H9 (cell line): Measurements from ENCODE around the gene NPC1. TPM values are rescaled to one million over a fixed set of nuclear protein-coding genes. Genes with fewer than 3 reads are reported as not detected.

Source experiments
- DNase-seq: peaks from one replicate; pipeline ENCODE4 v3.0.0-alpha.2; 2017
- H2AFZ ChIP-seq: one replicate; pipeline ENCODE4 v1.6.1; 2013; ENCODE audit warnings: mild to moderate bottlenecking, low read length, control low read depth, moderate library complexity
- H2AK5ac ChIP-seq: 2 replicates; pipeline ENCODE4 v1.6.1; 2013; ENCODE audit warnings: low read length, control low read depth, mixed read lengths; ENCODE audit not compliant: insufficient read length
- H2BK120ac ChIP-seq: one replicate; pipeline ENCODE4 v1.6.1; 2013; ENCODE audit warnings: low read depth, mild to moderate bottlenecking, low read length, control low read depth, inconsistent platforms; ENCODE audit not compliant: poor library complexity, severe bottlenecking
- H2BK12ac ChIP-seq: 2 replicates; pipeline ENCODE4 v1.6.1; 2013; ENCODE audit warnings: low read length, control low read depth, mixed read lengths, low read depth; ENCODE audit not compliant: insufficient read length
- H2BK15ac ChIP-seq: 2 replicates; pipeline ENCODE4 v1.6.1; 2013; ENCODE audit warnings: low read depth, low read length, control low read depth
- H2BK20ac ChIP-seq: one replicate; pipeline ENCODE4 v1.6.1; 2013; ENCODE audit warnings: low read depth, mild to moderate bottlenecking, low read length, control low read depth, inconsistent platforms; ENCODE audit not compliant: poor library complexity, severe bottlenecking
- H2BK5ac ChIP-seq: 2 replicates; pipeline ENCODE4 v1.6.1; 2013; ENCODE audit warnings: low read length, control low read depth, mixed read lengths; ENCODE audit not compliant: insufficient read length
- H3K14ac ChIP-seq: 2 replicates; pipeline ENCODE4 v1.6.1; 2013; ENCODE audit warnings: low read length, control low read depth; ENCODE audit not compliant: insufficient read depth
- H3K18ac ChIP-seq: 2 replicates; pipeline ENCODE4 v1.6.1; 2013; ENCODE audit warnings: low read depth, mild to moderate bottlenecking, mixed read lengths, low read length, control low read depth; ENCODE audit not compliant: insufficient read length
- H3K23ac ChIP-seq: 2 replicates; pipeline ENCODE4 v1.6.1; 2013; ENCODE audit warnings: low read length, control low read depth, mixed read lengths, low read depth; ENCODE audit not compliant: insufficient read length
- H3K23me2 ChIP-seq: 2 replicates; pipeline ENCODE4 v1.6.1; 2013; ENCODE audit warnings: low read depth, mild to moderate bottlenecking, mixed read lengths, low read length, control low read depth; ENCODE audit not compliant: insufficient read length, poor library complexity, severe bottlenecking
- H3K27ac ChIP-seq: 2 replicates; pipeline ENCODE4 v1.5.1; 2013; ENCODE audit warnings: low read length, control low read depth, mixed read lengths, low read depth; ENCODE audit not compliant: insufficient read length
- H3K27me3 ChIP-seq: 2 replicates; pipeline ENCODE4 v1.6.1; 2013; ENCODE audit warnings: low read length, control low read depth, inconsistent platforms; ENCODE audit not compliant: insufficient read depth
- H3K4ac ChIP-seq: 2 replicates; pipeline ENCODE4 v1.6.1; 2013; ENCODE audit warnings: low read depth, mild to moderate bottlenecking, control low read depth, inconsistent platforms, low read length, moderate library complexity
- H3K4me1 ChIP-seq: 2 replicates; pipeline ENCODE4 v1.6.1; 2013; ENCODE audit warnings: low read length, control low read depth, inconsistent platforms; ENCODE audit not compliant: insufficient read depth
- H3K4me2 ChIP-seq: 2 replicates; pipeline ENCODE4 v1.6.1; 2013; ENCODE audit warnings: low read length, control low read depth, mixed read lengths; ENCODE audit not compliant: insufficient read length, insufficient read depth
- H3K56ac ChIP-seq: 2 replicates; pipeline ENCODE4 v1.6.1; 2013; ENCODE audit warnings: low read depth, mild to moderate bottlenecking, mixed read lengths, low read length, control low read depth; ENCODE audit not compliant: insufficient read length
- H3K79me1 ChIP-seq: 2 replicates; pipeline ENCODE4 v1.6.1; 2013; ENCODE audit warnings: low read depth, mild to moderate bottlenecking, moderate library complexity, low read length, control low read depth, inconsistent platforms; ENCODE audit not compliant: insufficient read depth, poor library complexity, severe bottlenecking
- H3K79me2 ChIP-seq: 2 replicates; pipeline ENCODE4 v1.6.1; 2013; ENCODE audit warnings: low read length, control low read depth, inconsistent platforms; ENCODE audit not compliant: insufficient read depth
- H3K9ac ChIP-seq: 2 replicates; pipeline ENCODE4 v1.6.1; 2013; ENCODE audit warnings: low read length, control low read depth, mixed read lengths; ENCODE audit not compliant: insufficient read length; ENCODE audit errors: extremely low read depth
- H3K9me3 ChIP-seq: one replicate; pipeline ENCODE4 v1.6.1; 2013; ENCODE audit warnings: low read depth, low read length, inconsistent platforms; ENCODE audit not compliant: control insufficient read depth
- H3T11ph ChIP-seq: one replicate; pipeline ENCODE4 v1.6.1; 2013; ENCODE audit warnings: mild to moderate bottlenecking, low read length, control low read depth, inconsistent platforms
- H4K20me1 ChIP-seq: one replicate; pipeline ENCODE4 v1.6.1; 2013; ENCODE audit not compliant: control insufficient read depth, insufficient read length, insufficient read depth
- H4K5ac ChIP-seq: 2 replicates; pipeline ENCODE4 v1.6.1; 2013; ENCODE audit warnings: low read depth, mild to moderate bottlenecking, mixed read lengths, low read length, control low read depth; ENCODE audit not compliant: insufficient read length
- H4K8ac ChIP-seq: replicated peaks from 2 replicates; pipeline ENCODE4 v1.6.1; 2013; ENCODE audit warnings: low read length, control low read depth, mixed read lengths, low read depth; ENCODE audit not compliant: insufficient read length
- H4K91ac ChIP-seq: 2 replicates; pipeline ENCODE4 v1.6.1; 2013; ENCODE audit warnings: low read depth, mild to moderate bottlenecking, moderate library complexity, mixed read lengths, low read length, control low read depth; ENCODE audit not compliant: insufficient read length
- H3K27ac Mint-ChIP-seq, 3 experiments: 2 replicates in 2 of 3; 3 replicates in 1 of 3; pipeline ENCODE4 v1.8.0; 2020 to 2021; ENCODE audit warnings: mixed read lengths in 3 of 3, mild to moderate bottlenecking in 1 of 3, moderate library complexity in 1 of 3
- H3K27me3 Mint-ChIP-seq: 2 replicates; pipeline ENCODE4 v1.8.0; 2021; ENCODE audit warnings: low read depth, mild to moderate bottlenecking, moderate library complexity, mixed read lengths
- H3K36me3 Mint-ChIP-seq, 3 experiments: 2 replicates in 2 of 3; 3 replicates in 1 of 3; pipeline ENCODE4 v1.8.0; 2020 to 2021; ENCODE audit warnings: low read depth in 3 of 3, mixed read lengths in 3 of 3; ENCODE audit not compliant: insufficient read depth in 1 of 3
- H3K4me1 Mint-ChIP-seq, 2 experiments: 2 replicates each; pipeline ENCODE4 v1.8.0; 2020; ENCODE audit warnings: mixed read lengths in 2 of 2
- H3K4me3 Mint-ChIP-seq, 2 experiments: 2 replicates in 1 of 2; 3 replicates in 1 of 2; pipeline ENCODE4 v1.8.0; 2020 to 2021; ENCODE audit warnings: mild to moderate bottlenecking in 2 of 2, mixed read lengths in 2 of 2, moderate library complexity in 1 of 2
- H3K9me3 Mint-ChIP-seq, 2 experiments: 2 replicates in 1 of 2; 3 replicates in 1 of 2; pipeline ENCODE4 v1.8.0; 2020; ENCODE audit warnings: mild to moderate bottlenecking in 2 of 2, mixed read lengths in 2 of 2, moderate library complexity in 1 of 2
- CTCF ChIP-seq: fragments of 200-600 bp; sonication (generic); conservative IDR thresholded peaks from 3 replicates; pipeline ENCODE4 v1.8.0; 2021; ENCODE audit warnings: antibody characterized with exemption, mild to moderate bottlenecking
- WGBS: extraction: QIAGEN DNeasy Blood & Tissue Kit; methylation state at CpG from one replicate; pipeline ENCODE4 v1.1.7; 2013; ENCODE audit warnings: missing lambda C conversion rate, low lambda C conversion rate, mixed read lengths; ENCODE audit not compliant: insufficient read length; ENCODE audit errors: extremely low coverage; 5-methylcytosine and 5-hydroxymethylcytosine counted together
- total RNA-seq: library from RNA; stranded (reverse); gene quantifications from 2 replicates; pipeline ENCODE4 v1.2.1, GENCODE V29; 2021

NPC1 gene
- total RNA-seq, 1 experiment from 2014 or later: 24.2 TPM

DNA sequence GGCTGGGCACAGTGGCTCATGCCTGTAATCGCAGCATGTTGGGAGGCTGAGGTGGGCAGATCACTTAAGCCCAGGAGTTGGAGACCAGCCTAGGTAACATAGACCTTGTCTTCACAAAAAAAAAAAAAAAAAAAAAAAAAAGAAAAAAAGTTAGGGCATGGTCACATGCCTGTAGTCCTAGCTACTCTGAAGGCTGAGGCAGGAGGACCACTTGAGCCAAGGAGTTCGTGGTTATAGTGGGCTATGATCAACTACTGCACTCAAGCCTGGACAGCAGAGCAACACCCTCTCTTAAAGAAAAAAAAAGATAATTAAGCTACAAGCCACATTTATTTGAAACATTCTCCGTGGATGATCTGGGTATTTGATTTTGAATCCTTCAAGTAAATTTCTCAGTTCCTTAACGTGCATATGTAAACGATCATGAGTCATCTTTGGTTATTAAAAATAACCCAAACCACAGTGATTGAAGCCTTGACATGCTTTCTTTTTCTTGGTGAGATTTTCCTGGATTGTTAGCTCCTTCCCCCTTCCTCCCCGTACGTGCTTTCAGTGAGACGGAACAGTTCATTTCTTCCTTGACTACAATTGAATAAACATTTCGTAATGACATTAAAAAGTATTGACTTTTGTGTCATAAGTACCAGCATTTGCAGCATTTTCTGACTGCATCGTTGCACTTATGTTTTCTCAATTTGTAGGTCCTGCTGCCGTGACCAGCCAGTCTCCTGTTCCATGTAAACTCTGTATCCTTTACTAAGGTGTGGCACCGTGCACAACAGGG, 62.7 kb downstream of the NPC1 start:
- Histone ChIP-seq H4K91ac (no peak overlapping the region), H4K5ac (no peak overlapping the region), H3T11ph (no peak overlapping the region), H3K27ac (no peak overlapping the region), H3K9me3 (no peaks in the 10 kb centered on the region), H3K23ac (no peak overlapping the region), H3K4me1 (no peaks in the 10 kb centered on the region), H2BK20ac (no peak overlapping the region), H2BK15ac (no peak overlapping the region), H3K79me1 (no peaks in the 10 kb centered on the region), H3K79me2 (no peaks in the 10 kb centered on the region), H3K4ac (no peak overlapping the region), H2AFZ (no peak overlapping the region), H3K23me2 (no peaks in the 10 kb centered on the region), H3K9ac (no peak overlapping the region), H4K8ac (no peak overlapping the region), H3K14ac (no peak overlapping the region), H3K18ac (no peak overlapping the region), H2BK120ac (no peak overlapping the region), H4K20me1 (no peaks in the 10 kb centered on the region), H3K4me2 (no peak overlapping the region), H2BK12ac (no peak overlapping the region), H2AK5ac (no peak overlapping the region), H3K27me3 (no peaks in the 10 kb centered on the region), H2BK5ac (no peak overlapping the region), H3K56ac (no peak overlapping the region)
- no peak for DNase-seq
- 0 out of 4 replicates have a peak, but pooled peaks cover 0 to 3% of the 10 kb centered on the region in 2 experiments for H3K4me1 Mint-ChIP-seq
- H3K36me3 Mint-ChIP-seq: peaks cover 22 to 82% (median 59%) of the 10 kb centered on the region in 3 experiments; a peak in 6 of 7 replicates
- no CpG with 5 or more reads among the region's 12 CpGs for WGBS
- no peaks in the 10 kb centered on the region for H3K27me3 Mint-ChIP-seq
- no peak overlapping the region for H3K4me3 Mint-ChIP-seq
- no peak for TF ChIP-seq CTCF
- H3K9me3 Mint-ChIP-seq: no peaks in the 10 kb centered on the region
- H3K27ac Mint-ChIP-seq: no peak overlapping the region
